OCI-LY1 (cell line): Measurements from ENCODE around the gene MYO1A.

Source experiments
- EZH2 ChIP-seq: fragments of 200-600 bp; sonication (generic), shearing (Covaris generic); IDR thresholded peaks from 2 replicates; pipeline ENCODE4 v1.8.0; 2017; ENCODE audit warnings: borderline replicate concordance, mixed run types, mild to moderate bottlenecking, antibody characterized with exemption, low read length, moderate library complexity, mixed read lengths
- TF ChIP-seq, protein P1 (sequence below): fragments of 200-600 bp; sonication (generic), shearing (Covaris generic); IDR thresholded peaks from 2 replicates; pipeline ENCODE4 v1.5.1; 2017; ENCODE audit warnings: mild to moderate bottlenecking, antibody characterized with exemption, low read length, moderate library complexity, mixed read lengths

DNA sequence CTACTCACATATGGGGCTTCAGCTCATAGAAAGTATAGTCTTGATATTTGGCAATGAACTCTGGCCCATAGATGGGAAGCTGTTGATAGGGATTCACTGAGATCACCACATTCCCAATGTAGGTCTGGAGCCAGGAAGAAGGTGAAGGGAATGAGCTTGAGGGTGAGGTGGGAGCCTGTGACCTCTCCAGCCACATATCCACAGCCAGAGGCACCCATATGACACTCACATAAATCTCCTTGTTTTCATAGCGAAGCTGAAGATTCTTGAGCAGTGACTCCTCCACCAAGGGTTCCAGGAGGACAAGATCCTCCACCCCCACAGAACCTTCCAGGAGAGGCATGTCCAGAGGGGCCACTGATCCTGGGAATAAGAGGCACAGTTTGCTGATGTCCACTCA is 1.9 kb downstream of the MYO1A start:
- TF ChIP-seq, protein P1, sequence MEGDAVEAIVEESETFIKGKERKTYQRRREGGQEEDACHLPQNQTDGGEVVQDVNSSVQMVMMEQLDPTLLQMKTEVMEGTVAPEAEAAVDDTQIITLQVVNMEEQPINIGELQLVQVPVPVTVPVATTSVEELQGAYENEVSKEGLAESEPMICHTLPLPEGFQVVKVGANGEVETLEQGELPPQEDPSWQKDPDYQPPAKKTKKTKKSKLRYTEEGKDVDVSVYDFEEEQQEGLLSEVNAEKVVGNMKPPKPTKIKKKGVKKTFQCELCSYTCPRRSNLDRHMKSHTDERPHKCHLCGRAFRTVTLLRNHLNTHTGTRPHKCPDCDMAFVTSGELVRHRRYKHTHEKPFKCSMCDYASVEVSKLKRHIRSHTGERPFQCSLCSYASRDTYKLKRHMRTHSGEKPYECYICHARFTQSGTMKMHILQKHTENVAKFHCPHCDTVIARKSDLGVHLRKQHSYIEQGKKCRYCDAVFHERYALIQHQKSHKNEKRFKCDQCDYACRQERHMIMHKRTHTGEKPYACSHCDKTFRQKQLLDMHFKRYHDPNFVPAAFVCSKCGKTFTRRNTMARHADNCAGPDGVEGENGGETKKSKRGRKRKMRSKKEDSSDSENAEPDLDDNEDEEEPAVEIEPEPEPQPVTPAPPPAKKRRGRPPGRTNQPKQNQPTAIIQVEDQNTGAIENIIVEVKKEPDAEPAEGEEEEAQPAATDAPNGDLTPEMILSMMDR = no peak
- no peak for TF ChIP-seq EZH2
